Ishikawa (cell line): Measurements from ENCODE around the gene GPR55.

Experiments
- EP300 ChIP-seq: IDR thresholded peaks from 2 replicates; pipeline ENCODE4 v1.6.1; 2012; ENCODE audit warnings: borderline replicate concordance
- MAX ChIP-seq: IDR thresholded peaks from 2 replicates; pipeline ENCODE4 v1.6.1; 2012
- RAD21 ChIP-seq: IDR thresholded peaks from 2 replicates; pipeline ENCODE4 v1.6.1; 2012; ENCODE audit warnings: low read depth
- TAF1 ChIP-seq: IDR thresholded peaks from 2 replicates; pipeline ENCODE4 v1.6.1; 2012; ENCODE audit warnings: low read depth, mild to moderate bottlenecking
- TF ChIP-seq, protein P1 (sequence below): IDR thresholded peaks from 2 replicates; pipeline ENCODE4 v1.6.1; 2012; ENCODE audit warnings: low read depth, mild to moderate bottlenecking

- TF ChIP-seq, protein P1, sequence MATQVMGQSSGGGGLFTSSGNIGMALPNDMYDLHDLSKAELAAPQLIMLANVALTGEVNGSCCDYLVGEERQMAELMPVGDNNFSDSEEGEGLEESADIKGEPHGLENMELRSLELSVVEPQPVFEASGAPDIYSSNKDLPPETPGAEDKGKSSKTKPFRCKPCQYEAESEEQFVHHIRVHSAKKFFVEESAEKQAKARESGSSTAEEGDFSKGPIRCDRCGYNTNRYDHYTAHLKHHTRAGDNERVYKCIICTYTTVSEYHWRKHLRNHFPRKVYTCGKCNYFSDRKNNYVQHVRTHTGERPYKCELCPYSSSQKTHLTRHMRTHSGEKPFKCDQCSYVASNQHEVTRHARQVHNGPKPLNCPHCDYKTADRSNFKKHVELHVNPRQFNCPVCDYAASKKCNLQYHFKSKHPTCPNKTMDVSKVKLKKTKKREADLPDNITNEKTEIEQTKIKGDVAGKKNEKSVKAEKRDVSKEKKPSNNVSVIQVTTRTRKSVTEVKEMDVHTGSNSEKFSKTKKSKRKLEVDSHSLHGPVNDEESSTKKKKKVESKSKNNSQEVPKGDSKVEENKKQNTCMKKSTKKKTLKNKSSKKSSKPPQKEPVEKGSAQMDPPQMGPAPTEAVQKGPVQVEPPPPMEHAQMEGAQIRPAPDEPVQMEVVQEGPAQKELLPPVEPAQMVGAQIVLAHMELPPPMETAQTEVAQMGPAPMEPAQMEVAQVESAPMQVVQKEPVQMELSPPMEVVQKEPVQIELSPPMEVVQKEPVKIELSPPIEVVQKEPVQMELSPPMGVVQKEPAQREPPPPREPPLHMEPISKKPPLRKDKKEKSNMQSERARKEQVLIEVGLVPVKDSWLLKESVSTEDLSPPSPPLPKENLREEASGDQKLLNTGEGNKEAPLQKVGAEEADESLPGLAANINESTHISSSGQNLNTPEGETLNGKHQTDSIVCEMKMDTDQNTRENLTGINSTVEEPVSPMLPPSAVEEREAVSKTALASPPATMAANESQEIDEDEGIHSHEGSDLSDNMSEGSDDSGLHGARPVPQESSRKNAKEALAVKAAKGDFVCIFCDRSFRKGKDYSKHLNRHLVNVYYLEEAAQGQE: no peak
- TF ChIP-seq EP300: no peak
- no peak for TF ChIP-seq RAD21
- no peak for TF ChIP-seq MAX
- no peak for TF ChIP-seq TAF1
These were observed 5.2 kb upstream of the GPR55 start for GRCh38 chr2:230930149-230930780.
